Anterior cingulate cortex (tissue), 58 donors: ENCODE results near the gene GRAMD4.

Source experiments
- DNase-seq, 58 donors: peaks; one replicate each; lab custom pipeline; 2025; lab: John Stamatoyannopoulos, UW

Gene GRAMD4

DNA sequence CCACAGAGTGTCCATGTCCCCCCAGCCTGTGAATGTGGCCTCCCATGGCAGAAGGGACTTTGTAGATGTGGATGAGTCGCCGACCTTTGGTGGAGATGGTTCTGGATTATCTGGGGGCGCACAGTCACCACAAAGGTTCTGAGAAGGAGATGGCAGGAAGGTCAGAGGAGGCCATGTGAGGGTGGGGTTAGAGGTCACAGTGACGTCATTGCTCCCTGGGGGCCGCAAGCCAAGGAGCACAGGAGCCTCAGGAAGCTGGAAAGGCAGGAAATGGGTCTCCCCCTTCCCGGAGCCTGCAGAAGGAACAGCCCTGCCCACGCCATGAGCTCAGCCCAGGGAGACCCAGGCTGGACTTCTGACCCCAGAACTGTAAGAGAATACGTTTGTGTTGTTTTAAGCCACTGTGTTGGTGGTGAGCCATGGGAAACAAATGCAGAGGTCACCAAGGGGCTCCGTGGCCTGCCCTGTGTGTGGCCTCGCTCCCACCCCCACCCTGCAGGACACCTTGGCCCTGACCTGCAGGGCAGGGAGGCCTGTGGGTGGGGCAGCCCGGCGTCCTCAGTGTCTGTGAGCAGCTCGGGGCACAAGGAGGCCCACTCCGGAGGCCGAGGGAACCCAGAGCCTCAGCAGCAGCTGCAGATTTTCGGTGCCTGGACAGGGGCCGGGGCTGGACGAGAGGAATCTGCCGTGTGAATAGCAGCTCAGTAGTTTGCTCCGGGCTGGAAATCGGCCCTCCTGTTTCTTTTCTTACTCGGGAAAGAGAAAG, 32.1 kb downstream of the GRAMD4 start:
- DNase-seq, result peak in 1 of 58 donors; percentile 35

DNA sequence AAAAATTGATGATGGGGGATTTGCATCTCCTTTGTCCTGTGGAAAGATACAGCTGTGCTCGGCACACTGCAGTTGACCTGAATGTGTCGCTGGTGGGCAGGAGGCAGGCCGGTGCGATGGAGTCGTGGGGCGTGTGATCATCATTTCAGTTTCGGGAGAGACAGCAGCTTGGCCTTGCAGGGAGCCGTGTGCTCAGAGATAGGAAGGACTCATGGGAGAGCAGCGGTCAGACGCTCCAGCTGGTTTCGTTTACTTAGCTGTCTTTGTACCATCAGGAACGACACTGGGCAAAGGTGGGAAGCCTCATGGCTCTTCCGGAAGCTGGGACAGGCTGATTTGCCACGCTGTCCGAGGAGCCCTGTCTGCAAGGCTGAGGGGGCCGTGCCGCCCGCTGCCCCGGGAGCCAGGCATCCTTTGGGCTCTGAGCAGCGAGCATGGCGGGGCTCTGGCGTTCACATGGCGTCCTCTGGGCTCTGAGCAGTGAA, 32.7 kb downstream of the GRAMD4 start:
- DNase-seq, result peak in 1 of 58 donors; percentile 21

DNA sequence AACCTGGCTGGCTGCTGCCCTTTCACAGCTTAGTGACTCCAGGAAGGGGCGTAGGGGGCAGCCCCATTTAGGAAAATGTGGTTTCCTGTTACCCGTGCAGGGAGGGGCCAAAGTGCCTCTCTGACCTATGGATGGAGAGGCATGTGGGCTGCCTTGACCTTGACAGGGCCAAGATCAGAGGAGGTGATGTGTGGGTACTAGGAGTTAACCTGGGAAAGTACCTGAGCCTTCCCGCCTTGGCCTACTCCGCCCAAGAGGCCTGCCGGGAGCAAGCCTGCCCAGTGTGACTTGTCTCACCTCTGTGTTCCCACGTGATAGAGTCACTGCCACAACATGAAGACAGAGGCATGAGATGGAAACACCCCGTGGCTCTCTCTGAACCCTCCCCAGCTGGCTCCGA, 33.4 kb downstream of the GRAMD4 start:
- no peak for DNase-seq

DNA sequence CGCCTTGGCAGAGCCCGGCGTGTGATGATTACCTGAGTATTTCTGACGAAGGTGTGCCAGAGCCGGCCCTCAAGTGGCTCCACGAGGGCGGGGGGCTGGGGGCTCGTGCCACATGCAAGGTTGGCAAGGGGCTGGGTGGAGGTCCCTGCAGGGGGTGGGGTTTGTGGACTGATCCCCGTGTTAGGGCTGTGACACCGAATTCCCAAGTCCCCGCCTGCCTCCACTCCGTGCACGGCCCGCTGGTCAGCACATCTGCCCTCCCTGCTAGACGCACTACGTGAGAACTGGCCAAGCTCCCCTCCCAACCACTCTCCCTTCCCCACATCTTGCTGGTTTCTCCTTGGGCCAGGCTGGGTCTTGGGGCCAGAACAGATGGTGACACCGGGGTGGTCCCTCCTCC, 34.2 kb downstream of the GRAMD4 start:
- DNase-seq, result no peak

DNA sequence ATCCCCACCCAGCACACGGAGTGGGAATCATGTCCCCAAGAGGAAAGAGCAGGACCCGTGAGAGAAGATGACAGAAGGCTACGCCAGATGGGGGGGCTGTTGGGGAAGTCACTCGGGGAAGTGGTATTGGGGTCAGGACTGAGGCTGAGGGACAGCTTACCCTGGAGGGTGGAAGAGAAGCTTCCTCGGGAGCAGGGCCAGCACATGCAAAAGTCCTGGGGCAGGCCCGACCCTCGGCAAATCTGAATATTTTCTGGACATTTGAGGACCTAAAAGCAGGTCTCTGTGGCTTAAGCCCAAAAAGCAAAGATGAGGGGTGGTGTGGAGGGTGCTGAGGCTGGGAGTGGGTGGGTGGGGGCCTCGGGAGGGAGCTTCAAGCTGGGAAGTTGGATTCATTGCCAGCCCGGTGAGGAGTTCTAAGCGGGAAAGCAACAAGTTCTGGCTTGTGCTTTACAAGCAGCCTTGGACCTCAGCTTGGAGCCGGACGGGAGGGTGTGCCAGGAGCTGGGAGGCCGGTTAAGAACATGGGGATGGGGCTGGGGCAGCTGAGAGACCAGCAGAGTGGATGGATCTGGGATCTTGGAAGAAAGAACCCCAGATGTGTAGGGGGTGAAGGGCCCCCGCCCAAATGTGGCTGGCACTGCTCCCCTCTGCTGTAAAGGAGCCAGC, 34.9 kb downstream of the GRAMD4 start:
- peak in 2 of 58 donors; percentile 29 to 32 for DNase-seq

DNA sequence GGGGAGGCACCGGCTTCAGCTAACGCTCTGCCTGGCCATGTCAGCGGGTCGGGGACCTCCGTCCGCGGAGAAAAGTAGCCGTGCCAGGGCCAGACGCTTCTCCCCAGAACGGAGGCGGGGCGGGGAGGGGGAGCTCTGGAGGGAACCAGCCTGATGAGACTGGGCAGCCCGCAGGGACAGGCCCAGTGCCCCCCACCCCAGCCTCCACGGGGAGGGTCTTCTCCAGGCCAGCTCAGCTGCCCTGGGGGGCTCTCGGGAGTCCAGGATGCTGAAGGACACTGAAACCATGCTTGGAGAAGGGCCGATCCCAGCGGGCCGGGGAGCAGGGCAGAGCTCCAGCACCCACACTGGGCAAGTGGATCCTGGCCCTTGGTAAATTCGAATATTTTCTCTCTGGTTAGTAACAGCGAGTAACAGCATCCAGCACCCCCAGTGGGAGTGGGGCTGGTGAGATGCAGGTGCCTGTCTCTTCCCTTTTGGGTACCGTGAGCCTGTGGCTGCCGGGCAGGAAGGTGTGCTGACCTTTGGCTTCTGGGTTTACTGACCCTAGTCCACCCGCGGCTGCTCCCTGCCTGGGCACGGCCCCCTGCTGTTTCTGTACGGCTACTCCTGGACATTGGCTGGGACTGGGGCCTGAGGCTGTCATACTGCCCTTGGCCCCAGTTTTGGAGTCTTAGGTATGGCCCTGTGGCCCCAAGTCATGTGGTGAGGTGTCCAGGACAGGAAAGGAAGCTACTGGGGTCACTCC, 35.8 kb downstream of the GRAMD4 start:
- DNase-seq, result no peak

DNA sequence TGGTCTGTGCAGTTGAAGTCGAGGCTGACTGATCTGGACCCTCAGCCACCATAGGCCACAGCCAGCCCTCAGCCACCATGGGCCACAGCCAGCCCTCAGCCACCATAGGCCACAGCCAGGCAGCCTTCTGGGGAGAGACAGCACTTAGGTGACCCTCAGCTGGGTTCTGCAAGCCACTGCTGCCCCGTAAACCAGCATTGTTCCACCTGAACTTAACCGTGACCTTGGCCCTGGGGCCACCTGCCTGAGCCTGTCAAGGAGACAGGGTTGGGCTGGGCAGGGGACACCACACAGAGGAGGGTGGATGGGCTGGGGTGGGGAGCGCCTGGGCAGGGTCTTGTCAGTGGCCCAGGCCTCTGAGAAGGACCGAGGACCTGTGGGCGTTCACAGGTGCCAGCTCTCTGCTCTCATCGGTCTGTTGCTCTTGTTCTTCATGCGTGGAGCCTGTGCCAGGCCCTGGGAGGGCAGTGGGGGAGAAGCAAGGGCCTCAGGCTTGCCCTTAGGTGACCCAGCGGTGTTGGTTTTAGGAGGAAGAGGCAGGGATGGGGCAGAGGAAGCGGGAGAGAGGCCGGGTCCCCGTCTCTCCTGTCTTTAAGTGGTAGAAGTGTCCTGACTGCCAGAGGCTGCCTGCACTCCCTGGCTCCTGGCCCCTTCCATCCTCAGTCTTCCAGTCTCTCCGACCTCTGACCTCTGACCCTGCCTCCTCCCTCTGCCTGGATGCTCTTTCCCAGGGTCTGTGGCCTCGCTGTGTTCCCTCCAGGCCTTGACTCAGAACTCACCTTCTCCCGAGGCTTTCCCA, 36.9 kb downstream of the GRAMD4 start:
- no peak for DNase-seq

DNA sequence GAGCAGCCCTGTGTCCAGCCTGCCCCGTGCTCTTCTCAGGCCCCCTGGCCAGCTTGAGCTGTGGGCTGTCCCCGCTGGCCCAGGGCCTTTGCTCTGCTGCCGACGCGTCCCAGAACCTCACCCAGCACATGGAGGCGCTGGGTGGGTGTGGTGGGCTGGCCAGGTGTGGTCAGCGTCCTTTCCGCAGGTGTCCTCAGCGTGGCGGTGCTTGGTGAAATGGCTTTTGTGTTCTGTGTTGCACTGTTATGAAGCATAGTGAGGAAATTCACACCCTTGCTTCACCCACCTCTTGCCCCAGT, 37.4 kb downstream of the GRAMD4 start:
- no peak for DNase-seq

DNA sequence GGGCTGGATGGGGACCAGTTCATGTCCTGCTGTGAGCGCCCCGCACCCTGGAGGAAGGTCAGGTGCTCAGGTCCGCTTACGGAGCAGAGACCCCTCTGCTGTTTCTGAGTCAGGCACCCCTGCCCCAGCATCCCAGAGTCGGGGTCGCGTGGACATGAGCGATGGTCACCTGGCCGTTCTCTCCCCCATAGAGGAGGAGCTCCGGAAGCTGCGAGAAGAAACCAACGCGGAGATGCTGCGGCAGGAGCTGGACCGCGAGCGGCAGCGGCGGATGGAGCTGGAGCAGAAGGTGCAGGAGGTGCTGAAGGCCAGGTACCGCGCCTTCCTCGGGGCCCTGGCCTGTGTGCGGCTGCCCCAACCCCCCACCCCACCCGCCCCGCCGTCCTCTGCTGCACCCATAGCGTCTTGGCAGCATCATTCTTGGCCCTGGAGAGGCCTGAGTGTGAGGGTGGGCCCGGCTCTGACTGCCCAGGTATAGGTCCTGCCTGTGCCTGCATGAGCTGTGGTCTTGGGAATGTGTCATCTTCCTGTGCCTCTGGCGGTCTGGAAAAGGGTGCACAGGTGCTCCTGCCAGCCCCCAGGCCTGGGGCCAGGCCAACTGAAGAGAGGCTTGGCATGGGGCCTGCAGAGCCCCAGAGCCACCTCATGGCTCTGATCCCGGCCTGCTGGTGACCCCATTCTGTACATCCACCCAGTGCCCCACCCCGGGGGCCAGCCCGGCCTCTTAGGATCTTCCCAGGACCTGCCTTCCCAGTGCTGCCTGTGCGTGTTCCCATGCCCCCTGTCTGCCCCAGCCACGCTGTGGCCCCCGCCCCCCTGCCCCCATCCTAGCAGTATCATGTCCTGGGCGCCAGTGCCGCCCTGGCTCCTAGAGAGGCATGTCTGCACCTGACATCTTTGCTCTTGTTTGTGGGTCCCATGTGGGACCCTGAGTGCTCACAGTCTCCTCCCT, 38.1 kb downstream of the GRAMD4 start:
- no peak for DNase-seq

DNA sequence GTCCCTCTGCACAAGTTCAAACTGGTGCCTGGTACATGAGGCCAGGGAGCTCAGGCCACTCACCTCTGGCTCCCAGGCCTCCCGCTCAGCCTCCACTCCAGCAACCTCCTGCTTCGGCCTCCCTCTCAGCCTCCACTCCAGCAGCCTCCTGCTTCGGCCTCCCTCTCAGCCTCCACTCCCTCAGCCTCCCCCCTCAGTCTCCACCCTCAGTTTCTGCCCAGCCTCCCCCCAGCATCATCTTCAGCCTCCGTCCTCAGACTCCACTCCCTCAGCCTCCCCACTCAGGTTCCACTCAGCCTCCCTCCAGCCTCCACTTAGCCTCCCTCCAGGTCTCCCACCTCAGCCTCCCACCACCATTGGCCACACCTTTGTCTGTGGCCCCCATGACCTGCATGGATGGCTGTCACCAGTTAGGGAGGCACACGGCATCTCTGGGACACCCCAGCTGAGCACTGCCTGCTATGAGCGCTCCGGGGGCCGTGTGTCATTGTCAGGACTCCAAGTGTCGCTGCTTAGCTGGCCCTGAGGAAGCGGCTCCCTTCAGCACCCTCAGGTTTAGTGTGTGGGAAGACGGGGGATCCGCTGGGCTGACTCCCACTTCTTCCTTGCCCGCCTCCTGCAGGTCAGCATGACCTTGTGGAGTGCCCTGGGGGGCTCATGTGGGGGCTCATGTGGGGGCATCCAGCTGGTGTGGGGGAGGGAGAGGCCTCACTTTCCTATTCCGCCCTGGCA, 39.0 kb downstream of the GRAMD4 start:
- no peak for DNase-seq

DNA sequence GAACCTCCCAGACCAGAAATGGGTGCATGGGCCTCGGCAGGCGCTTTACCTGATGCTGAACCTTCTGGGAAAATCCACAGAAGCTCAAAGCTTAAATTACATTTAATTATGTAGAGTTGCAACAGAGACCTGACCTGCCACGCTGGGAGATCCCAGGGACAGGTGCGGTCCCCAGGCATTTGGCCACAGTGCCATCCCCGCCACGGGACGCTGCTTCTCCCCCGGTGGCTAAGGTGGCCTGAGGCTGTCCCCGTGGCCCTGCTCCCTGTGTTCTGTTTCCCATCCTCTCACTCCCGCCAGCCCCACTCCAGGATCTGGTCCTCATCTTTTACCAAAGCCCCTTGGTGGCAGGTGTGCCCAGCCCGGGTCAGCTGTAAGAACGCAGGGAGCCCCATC, 39.6 kb downstream of the GRAMD4 start:
- DNase-seq, result no peak

DNA sequence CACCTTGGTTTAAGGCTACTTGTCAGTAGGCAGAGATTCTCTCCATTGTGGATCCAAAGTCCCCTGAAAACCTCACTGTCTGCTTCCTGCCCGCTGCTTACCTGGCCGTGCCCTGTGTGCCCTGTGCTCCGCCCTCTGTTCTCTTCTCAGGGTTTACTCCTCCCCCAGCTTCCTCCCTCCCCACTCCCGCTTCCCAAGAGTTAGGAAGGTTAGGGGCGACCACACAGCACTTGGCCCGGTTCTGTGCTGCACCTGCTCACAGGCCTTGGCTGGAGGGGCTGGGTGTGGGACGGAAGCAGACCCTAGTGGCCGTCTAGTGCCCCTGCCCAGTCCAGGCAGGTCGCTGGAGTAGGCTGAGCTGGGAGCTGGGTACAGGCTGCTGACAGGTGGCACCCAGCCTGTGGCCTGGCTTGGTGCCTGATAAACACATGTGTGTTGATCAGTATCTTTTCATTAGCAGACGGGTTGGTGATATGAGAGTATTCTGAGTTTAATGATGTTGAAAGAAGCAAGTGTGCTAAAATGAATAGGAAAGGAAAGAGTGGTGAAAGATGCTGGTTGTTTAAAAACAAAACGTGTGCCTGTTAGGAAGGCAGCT, 40.5 kb downstream of the GRAMD4 start:
- DNase-seq, result no peak

DNA sequence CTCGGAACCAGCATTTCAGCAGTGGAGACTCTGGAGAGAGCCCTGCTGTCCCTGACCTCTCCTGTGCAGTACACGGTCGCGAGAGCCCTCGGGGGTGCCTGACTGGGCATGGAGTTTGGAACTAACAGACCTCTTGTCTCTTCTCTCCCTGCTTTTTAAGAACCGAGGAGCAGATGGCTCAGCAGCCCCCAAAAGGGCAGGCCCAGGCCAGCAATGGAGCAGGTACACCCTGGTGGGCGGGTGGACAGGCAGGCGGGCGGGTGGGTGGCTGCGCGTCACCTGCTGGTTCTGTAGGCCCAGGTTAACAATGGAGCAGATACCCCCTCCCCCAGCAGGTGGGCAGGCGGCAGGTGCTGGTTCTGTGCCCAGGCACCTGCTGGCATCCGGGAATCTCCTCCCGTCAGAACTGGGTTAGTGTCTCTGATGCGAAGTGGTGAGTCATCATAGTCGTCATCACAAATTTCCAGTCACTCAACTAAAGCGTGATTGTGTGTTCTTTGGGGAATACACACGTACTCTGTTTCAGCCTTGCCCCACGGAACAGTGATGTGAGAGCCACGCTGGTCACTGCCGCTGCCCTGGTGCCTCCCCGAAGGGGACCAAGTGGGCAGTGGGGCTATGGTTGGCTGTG, 41.1 kb downstream of the GRAMD4 start:
- DNase-seq, result peak in 20 of 58 donors; percentile 15 to 70 (median 38)

DNA sequence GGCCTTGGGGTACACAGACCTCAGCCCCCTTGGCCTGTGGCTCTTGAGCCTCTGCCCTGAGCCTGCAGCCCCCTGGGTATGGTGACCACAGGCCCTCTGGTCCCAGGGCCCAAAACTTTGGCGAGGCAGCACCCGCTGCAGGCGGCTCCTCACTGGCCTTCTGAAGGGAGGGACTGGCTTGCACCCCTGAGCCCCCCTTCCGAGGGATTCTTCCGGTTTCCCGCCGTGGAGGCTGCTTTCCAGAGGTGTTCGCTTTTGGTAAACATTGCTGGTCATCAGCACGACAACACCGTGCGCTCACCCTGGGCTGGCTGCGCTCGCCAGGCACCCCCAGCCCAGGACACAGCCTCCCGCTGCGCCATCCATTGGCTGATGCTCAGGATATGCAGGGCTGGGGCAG, 42.0 kb downstream of the GRAMD4 start:
- DNase-seq, result no peak

DNA sequence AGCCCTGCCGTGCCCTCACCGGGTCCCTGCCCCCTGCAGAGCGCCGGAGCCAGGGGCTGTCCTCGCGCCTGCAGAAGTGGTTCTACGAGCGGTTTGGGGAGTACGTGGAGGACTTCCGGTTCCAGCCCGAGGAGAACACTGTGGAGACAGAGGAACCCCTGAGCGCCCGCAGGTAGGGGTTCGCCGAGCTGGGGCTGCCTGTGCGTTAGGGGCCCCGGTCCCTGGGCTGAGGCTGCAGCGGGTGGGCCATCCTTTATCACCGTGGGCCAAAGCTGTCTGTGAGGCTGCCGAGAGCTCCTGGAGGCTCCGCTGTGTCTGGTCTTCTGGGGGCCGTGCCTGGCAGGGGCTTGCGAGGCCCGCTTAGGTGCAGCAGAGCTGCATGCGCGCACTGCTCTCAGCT, 42.8 kb downstream of the GRAMD4 start:
- no peak for DNase-seq

DNA sequence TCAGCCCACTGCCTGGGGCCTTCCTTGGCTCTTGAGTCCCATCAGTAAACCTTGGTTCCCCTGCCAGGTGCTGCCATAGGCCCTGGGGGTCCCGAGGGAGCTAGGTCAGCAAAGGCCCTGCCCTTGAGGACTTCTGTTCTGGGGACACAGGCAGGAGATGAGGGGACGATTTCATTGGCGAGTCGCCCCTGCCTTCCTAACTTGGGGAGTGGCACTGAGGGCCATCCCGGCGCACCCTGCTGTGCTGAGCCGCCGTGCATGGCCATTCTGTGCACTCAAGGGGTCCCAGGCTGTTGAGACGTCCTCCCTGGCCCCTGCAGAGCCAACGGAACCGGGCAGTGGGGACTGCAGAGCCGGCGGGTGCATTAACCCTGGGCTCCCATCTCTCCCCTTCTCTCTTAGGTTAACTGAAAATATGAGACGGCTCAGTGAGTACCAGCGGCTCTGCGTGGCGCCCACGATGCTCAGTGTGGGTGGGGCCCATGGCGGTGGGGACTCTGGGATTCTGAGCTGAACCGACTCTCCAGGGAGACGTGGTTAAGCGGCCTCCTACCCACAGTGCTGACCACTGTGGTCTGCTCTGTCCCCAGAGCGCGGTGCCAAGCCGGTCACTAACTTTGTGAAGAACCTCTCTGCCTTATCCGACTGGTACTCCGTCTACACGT, 43.4 kb downstream of the GRAMD4 start:
- DNase-seq, result no peak

DNA sequence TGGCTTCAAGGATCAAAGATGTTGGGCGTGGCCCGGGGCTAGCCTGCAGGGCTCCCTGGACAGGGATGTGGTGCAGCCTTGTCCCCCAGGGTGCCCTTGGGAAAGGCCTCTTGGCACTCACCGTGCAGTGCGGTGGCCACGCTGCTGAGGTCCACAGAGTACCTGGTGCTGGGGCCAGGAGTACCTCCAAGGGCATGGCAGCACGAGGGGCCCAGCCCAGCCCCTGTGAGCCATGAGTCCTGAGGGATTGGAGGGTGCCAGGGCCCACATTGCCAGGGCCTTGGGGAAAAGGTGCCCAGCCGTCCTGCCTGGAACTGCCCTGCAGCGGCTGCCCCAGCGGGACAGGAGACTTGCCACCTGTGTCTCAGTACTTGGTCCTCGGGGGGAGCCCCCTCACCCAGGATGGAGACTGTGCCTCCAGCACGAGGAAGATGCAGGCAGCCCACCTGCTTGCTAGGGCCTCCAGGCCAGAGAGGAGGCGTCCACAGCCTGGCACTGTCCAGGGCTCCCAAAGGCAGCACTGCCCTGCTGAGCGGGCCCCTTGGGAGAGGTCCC, 44.2 kb downstream of the GRAMD4 start:
- DNase-seq, result no peak
